Measurements from ENCODE around the gene SDK2. TPM values are rescaled to one million over a fixed set of nuclear protein-coding genes. Genes with fewer than 3 reads are reported as not detected.

SDK2 gene
- total and polyA plus RNA-seq, 5 donors from 2014 or later, result 0.02 to 0.59 (median 0.02) TPM; not detected in 2

GRCh38 chr17:73612031-73612472 is 32.2 kb downstream of the SDK2 start:
- Histone ChIP-seq H3K4me3 (ENCODE audit: low read depth, low read length) (no peak overlapping the region), H3K27ac (ENCODE audit: insufficient read depth, low read length, poor library complexity, severe bottlenecking) (no peak overlapping the region), H3K27me3 (ENCODE audit: control insufficient read depth, insufficient read depth, low read length) (no peaks in the 10 kb centered on the region), H3K36me3 (ENCODE audit: control insufficient read depth, insufficient read depth, low read length) (no peaks in the 10 kb centered on the region), H3K4me1 (ENCODE audit: control insufficient read depth, insufficient read depth, low read length, poor library complexity, severe bottlenecking) (no peaks in the 10 kb centered on the region), H3K9me3 (ENCODE audit: control insufficient read depth in 2 of 2, low read length in 2 of 2) (no peaks in the 10 kb centered on the region)
- Mint-ChIP-seq H3K36me3 (no peaks in the 10 kb centered on the region), H3K4me1 (no peaks in the 10 kb centered on the region), H3K27ac (no peak overlapping the region), H3K27me3 (no peaks in the 10 kb centered on the region), H3K9me3 (no peaks in the 10 kb centered on the region), H3K4me3 (no peak overlapping the region)
- ATAC-seq (ENCODE audit: low read depth in 2 of 2) (no peak), DNase-seq (no peak)

GRCh38 chr17:73611630-73612029 is 32.6 kb downstream of the SDK2 start:
- H3K27ac ChIP-seq (ENCODE audit: insufficient read depth, low read length, poor library complexity, severe bottlenecking), result no peak overlapping the region
- ATAC-seq (ENCODE audit: low read depth in 2 of 2) (no peak), DNase-seq (no peak)
- Mint-ChIP-seq H3K36me3 (no peaks in the 10 kb centered on the region), H3K4me1 (no peaks in the 10 kb centered on the region), H3K9me3 (no peaks in the 10 kb centered on the region), H3K27me3 (no peaks in the 10 kb centered on the region), H3K4me3 (no peak overlapping the region), H3K27ac (no peak overlapping the region)
- no peaks in the 10 kb centered on the region for H3K36me3 ChIP-seq (ENCODE audit: control insufficient read depth, insufficient read depth, low read length)
- H3K9me3 ChIP-seq (ENCODE audit: control insufficient read depth in 2 of 2, low read length in 2 of 2), result no peaks in the 10 kb centered on the region
- H3K4me3 ChIP-seq (ENCODE audit: low read depth, low read length), result no peak overlapping the region
- no peaks in the 10 kb centered on the region for H3K27me3 ChIP-seq (ENCODE audit: control insufficient read depth, insufficient read depth, low read length)
- H3K4me1 ChIP-seq (ENCODE audit: control insufficient read depth, insufficient read depth, low read length, poor library complexity, severe bottlenecking), result no peaks in the 10 kb centered on the region

DNA sequence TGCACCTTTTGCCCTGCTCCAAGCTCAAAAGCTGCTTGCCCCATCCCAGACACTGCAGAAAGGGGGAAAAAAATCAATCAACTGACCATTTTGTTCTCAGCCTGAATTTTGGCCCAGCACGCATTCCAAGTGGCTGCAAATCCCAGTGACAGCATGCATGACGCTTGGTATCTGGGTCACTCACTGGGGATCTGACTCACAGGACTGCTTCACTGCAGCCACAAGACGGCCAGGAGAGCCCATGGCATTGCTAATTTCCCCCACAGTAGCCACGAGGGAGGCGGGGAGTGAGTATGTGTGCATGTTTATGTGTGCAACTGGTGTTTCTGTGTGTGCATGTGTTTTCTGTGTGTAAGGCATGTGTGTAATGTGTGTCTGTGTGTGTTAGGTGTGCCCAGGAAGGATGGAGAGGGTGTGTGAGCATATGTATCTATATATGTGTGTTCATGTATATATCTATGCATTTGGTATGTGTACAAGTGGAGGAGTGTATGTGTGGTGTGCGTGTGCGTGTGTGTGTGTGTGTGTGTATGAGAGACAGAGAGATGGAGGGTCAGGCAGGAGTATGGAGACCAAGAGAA is 33.8 kb downstream of the SDK2 start:
- H3K4me1 Mint-ChIP-seq, result no peaks in the 10 kb centered on the region
- H3K9me3 Mint-ChIP-seq, result no peaks in the 10 kb centered on the region
- Histone ChIP-seq H3K27me3 (ENCODE audit: control insufficient read depth, insufficient read depth, low read length) (no peaks in the 10 kb centered on the region), H3K4me3 (ENCODE audit: low read depth, low read length) (no peak overlapping the region), H3K36me3 (ENCODE audit: control insufficient read depth, insufficient read depth, low read length) (no peaks in the 10 kb centered on the region), H3K4me1 (ENCODE audit: control insufficient read depth, insufficient read depth, low read length, poor library complexity, severe bottlenecking) (no peaks in the 10 kb centered on the region), H3K27ac (ENCODE audit: insufficient read depth, low read length, poor library complexity, severe bottlenecking) (no peak overlapping the region), H3K9me3 (ENCODE audit: control insufficient read depth in 2 of 2, low read length in 2 of 2) (no peaks in the 10 kb centered on the region)
- H3K27ac Mint-ChIP-seq, result no peak overlapping the region
- ATAC-seq (ENCODE audit: low read depth in 2 of 2) (no peak), DNase-seq (no peak)
- no peaks in the 10 kb centered on the region for H3K27me3 Mint-ChIP-seq
- no peak overlapping the region for H3K4me3 Mint-ChIP-seq
- no peaks in the 10 kb centered on the region for H3K36me3 Mint-ChIP-seq

- ATAC-seq (ENCODE audit: low read depth in 2 of 2), result no peak
- Histone ChIP-seq H3K4me1 (ENCODE audit: control insufficient read depth, insufficient read depth, low read length, poor library complexity, severe bottlenecking) (no peaks in the 10 kb centered on the region), H3K4me3 (ENCODE audit: low read depth, low read length) (no peak overlapping the region), H3K9me3 (ENCODE audit: control insufficient read depth in 2 of 2, low read length in 2 of 2) (no peaks in the 10 kb centered on the region), H3K36me3 (ENCODE audit: control insufficient read depth, insufficient read depth, low read length) (no peaks in the 10 kb centered on the region), H3K27me3 (ENCODE audit: control insufficient read depth, insufficient read depth, low read length) (no peaks in the 10 kb centered on the region), H3K27ac (ENCODE audit: insufficient read depth, low read length, poor library complexity, severe bottlenecking) (no peak overlapping the region)
- no peaks in the 10 kb centered on the region for H3K27me3 Mint-ChIP-seq
- H3K9me3 Mint-ChIP-seq, result peaks cover 0 to 2% (median 0%) of the 10 kb centered on the region in 7 donors
- H3K36me3 Mint-ChIP-seq, result peaks cover 5% of the 10 kb centered on the region
- peaks cover 0 to 4% (median 0%) of the 10 kb centered on the region in 4 donors for H3K4me1 Mint-ChIP-seq
- no peak for DNase-seq
- H3K27ac Mint-ChIP-seq, result no peak overlapping the region
- no peak overlapping the region for H3K4me3 Mint-ChIP-seq
Measured at GRCh38 chr17:73609758-73610157, 34.5 kb downstream of the SDK2 start.

DNA sequence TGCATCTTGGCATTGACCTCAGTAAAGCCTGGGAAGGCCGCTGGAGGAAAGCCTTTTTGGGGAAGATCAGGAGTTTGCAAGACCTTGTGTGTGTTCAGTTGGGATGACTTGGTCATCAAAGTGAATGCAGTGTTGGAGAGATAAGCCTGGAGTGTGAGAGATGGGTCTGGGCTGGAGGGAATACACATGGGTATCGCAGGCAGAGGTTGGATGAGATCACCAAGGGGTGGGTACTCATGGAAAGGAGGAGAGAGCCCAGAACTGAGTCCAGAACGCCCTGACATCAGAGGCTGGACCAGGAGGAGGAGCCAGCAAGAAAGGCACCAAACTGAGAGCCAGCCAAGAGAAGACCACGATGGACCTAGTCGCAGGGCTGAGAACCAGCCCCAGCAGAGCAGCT is 35.2 kb downstream of the SDK2 start:
- Mint-ChIP-seq H3K9me3 (peaks cover 0 to 2% (median 0%) of the 10 kb centered on the region in 7 donors), H3K4me3 (no peak overlapping the region), H3K27ac (no peak overlapping the region), H3K27me3 (no peaks in the 10 kb centered on the region), H3K36me3 (peaks cover 5% of the 10 kb centered on the region), H3K4me1 (peaks cover 0 to 5% (median 0%) of the 10 kb centered on the region in 4 donors)
- no peak for DNase-seq
- Histone ChIP-seq H3K9me3 (ENCODE audit: control insufficient read depth in 2 of 2, low read length in 2 of 2) (no peaks in the 10 kb centered on the region), H3K27ac (ENCODE audit: insufficient read depth, low read length, poor library complexity, severe bottlenecking) (no peak overlapping the region), H3K27me3 (ENCODE audit: control insufficient read depth, insufficient read depth, low read length) (no peaks in the 10 kb centered on the region), H3K36me3 (ENCODE audit: control insufficient read depth, insufficient read depth, low read length) (no peaks in the 10 kb centered on the region), H3K4me1 (ENCODE audit: control insufficient read depth, insufficient read depth, low read length, poor library complexity, severe bottlenecking) (no peaks in the 10 kb centered on the region), H3K4me3 (ENCODE audit: low read depth, low read length) (no peak overlapping the region)
- ATAC-seq (ENCODE audit: low read depth in 2 of 2), result no peak

DNA sequence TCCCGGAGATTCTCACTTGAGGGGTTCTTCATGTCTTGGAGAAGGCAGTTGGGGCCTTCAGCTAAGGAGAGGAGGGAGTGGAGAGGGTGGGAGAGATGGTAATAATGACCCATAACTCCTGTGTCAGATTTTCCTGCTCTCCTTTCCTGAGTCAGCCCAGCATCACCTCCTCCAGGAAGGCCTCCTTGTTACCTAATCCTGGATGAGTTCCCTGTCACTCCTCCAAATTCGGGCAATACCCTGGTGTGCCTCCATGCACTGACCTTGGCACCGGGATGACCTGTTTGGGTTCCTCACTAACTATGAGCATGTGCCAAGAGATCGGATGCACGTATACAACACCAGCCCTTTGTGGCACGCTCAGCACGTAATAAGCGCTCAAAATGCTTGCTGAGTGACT is 38.8 kb downstream of the SDK2 start:
- Histone ChIP-seq H3K4me1 (ENCODE audit: control insufficient read depth, insufficient read depth, low read length, poor library complexity, severe bottlenecking) (no peaks in the 10 kb centered on the region), H3K27me3 (ENCODE audit: control insufficient read depth, insufficient read depth, low read length) (no peaks in the 10 kb centered on the region), H3K27ac (ENCODE audit: insufficient read depth, low read length, poor library complexity, severe bottlenecking) (no peak overlapping the region), H3K36me3 (ENCODE audit: control insufficient read depth, insufficient read depth, low read length) (no peaks in the 10 kb centered on the region), H3K9me3 (ENCODE audit: control insufficient read depth in 2 of 2, low read length in 2 of 2) (no peaks in the 10 kb centered on the region), H3K4me3 (ENCODE audit: low read depth, low read length) (no peak overlapping the region)
- Mint-ChIP-seq H3K4me3 (no peak overlapping the region), H3K27ac (no peak overlapping the region), H3K36me3 (peaks cover 5% of the 10 kb centered on the region), H3K27me3 (no peaks in the 10 kb centered on the region), H3K9me3 (peaks cover 0 to 2% (median 0%) of the 10 kb centered on the region in 7 donors), H3K4me1 (peaks cover 0 to 5% (median 1%) of the 10 kb centered on the region in 4 donors)
- DNase-seq, result no peak
- ATAC-seq (ENCODE audit: low read depth in 2 of 2), result no peak

DNA sequence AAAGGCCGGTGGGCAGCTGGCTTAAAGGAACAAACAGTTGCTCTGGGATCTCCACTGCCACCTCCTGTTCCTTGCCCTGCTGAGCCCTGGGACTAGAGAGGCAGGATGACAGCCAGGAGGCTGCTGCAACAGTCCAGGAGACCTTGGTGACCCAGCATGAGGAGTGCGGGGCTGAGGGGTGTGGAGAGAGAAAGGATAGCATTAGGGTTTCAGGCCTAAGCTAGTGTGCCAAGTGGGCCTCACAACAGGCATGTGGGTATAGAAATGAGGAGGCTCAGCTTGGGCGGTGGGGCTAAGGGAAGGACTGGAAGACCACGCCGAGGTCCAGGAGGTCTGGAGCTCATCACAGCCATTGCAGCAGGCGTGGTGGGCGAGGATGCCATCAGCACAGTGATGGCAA is 39.8 kb downstream of the SDK2 start:
- Histone ChIP-seq H3K4me3 (ENCODE audit: low read depth, low read length) (no peak overlapping the region), H3K27me3 (ENCODE audit: control insufficient read depth, insufficient read depth, low read length) (no peaks in the 10 kb centered on the region), H3K27ac (ENCODE audit: insufficient read depth, low read length, poor library complexity, severe bottlenecking) (no peak overlapping the region), H3K4me1 (ENCODE audit: control insufficient read depth, insufficient read depth, low read length, poor library complexity, severe bottlenecking) (no peaks in the 10 kb centered on the region), H3K9me3 (ENCODE audit: control insufficient read depth in 2 of 2, low read length in 2 of 2) (no peaks in the 10 kb centered on the region), H3K36me3 (ENCODE audit: control insufficient read depth, insufficient read depth, low read length) (no peaks in the 10 kb centered on the region)
- DNase-seq (no peak), ATAC-seq (ENCODE audit: low read depth in 2 of 2) (no peak)
- H3K27ac Mint-ChIP-seq, result no peak overlapping the region
- H3K4me3 Mint-ChIP-seq, result no peak overlapping the region
- peaks cover 5% of the 10 kb centered on the region for H3K36me3 Mint-ChIP-seq
- H3K4me1 Mint-ChIP-seq, result peaks cover 0 to 5% (median 1%) of the 10 kb centered on the region in 4 donors
- H3K27me3 Mint-ChIP-seq, result no peaks in the 10 kb centered on the region
- peaks cover 0 to 2% (median 0%) of the 10 kb centered on the region in 7 donors for H3K9me3 Mint-ChIP-seq

GRCh38 chr17:73603971-73604370 is 40.3 kb downstream of the SDK2 start:
- DNase-seq (no peak), ATAC-seq (ENCODE audit: low read depth in 2 of 2) (no peak)
- Mint-ChIP-seq H3K4me3 (no peak overlapping the region), H3K27ac (no peak overlapping the region), H3K9me3 (peaks cover 0 to 2% (median 0%) of the 10 kb centered on the region in 7 donors), H3K36me3 (peaks cover 5% of the 10 kb centered on the region), H3K27me3 (no peaks in the 10 kb centered on the region), H3K4me1 (peaks cover 0 to 5% (median 1%) of the 10 kb centered on the region in 4 donors)
- no peaks in the 10 kb centered on the region for H3K4me1 ChIP-seq (ENCODE audit: control insufficient read depth, insufficient read depth, low read length, poor library complexity, severe bottlenecking)
- H3K4me3 ChIP-seq (ENCODE audit: low read depth, low read length), result no peak overlapping the region
- H3K27ac ChIP-seq (ENCODE audit: insufficient read depth, low read length, poor library complexity, severe bottlenecking), result no peak overlapping the region
- H3K27me3 ChIP-seq (ENCODE audit: control insufficient read depth, insufficient read depth, low read length), result no peaks in the 10 kb centered on the region
- H3K36me3 ChIP-seq (ENCODE audit: control insufficient read depth, insufficient read depth, low read length), result no peaks in the 10 kb centered on the region
- no peaks in the 10 kb centered on the region for H3K9me3 ChIP-seq (ENCODE audit: control insufficient read depth in 2 of 2, low read length in 2 of 2)
